ENCODE results near the gene GCLM. TPM values are rescaled to one million over a fixed set of nuclear protein-coding genes. Genes with fewer than 3 reads are reported as not detected.

The GCLM gene
- polyA plus RNA-seq, 1 donor (not counting 4 experiments of a cell fraction or from before 2014, with no cell fraction given) = 41.8 TPM

DNA sequence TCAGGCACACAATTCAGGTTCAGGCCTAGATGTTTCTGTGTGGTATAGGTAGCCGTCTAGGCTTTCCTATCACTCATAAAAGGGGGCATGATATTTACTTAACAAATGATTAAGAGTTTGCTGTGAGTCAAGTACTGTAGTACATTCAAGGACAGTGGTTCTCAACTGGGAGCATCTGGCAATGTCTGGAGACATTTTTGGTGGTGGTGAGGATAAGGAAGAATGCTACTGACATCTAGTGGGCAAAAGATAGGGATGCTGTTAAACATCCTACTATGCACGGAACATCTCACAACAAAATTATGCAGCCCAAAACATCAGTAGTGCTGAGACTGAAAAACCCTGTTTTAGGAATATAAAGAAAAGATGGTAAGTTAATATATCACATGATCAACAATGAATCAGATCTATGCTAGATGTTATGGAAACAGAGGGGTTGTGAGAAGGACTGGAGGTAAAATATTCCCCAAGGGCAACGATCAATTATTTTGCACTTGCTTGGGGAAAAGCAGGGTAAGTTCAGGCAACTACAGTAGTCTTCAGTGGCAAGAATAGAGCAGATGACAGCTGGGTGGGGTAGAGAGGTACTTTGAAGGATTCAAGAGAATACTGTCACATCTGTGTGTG, 35.1 kb downstream of the GCLM start:
- no peak overlapping the region for H3K4me3 ChIP-seq (ENCODE audit: control insufficient read depth in 2 of 3, extremely low read depth in 1 of 3, insufficient read depth in 2 of 3, low read depth in 1 of 3, low read length in 3 of 3)
- H3K9ac ChIP-seq (ENCODE audit: control insufficient read depth, extremely low read depth, insufficient read depth, low read length) = no peak overlapping the region
- no peaks in the 10 kb centered on the region for H3K9me1 ChIP-seq (ENCODE audit: control insufficient read depth, extremely low read depth, insufficient read depth, low read length)
- dilution Hi-C loops (cut with MboI; ENCODE audit: extremely low pct_ligation_motif_present, low sequenced_read_pairs) = no loop called here
- FAIRE-seq (peak; percentile 70), DNase-seq (ENCODE audit: low read depth, low spot score) (peak; percentile 15)
- no peak overlapping the region for H2AFZ ChIP-seq (ENCODE audit: control insufficient read depth, low read length)
- H3K27me3 ChIP-seq (ENCODE audit: control insufficient read depth, extremely low read depth, insufficient read depth, low read length) = no peaks in the 10 kb centered on the region
- peaks cover 2% of the 10 kb centered on the region for H4K20me1 ChIP-seq (ENCODE audit: control insufficient read depth, extremely low read depth, insufficient read depth, low read length)
- TF ChIP-seq, protein P1, sequence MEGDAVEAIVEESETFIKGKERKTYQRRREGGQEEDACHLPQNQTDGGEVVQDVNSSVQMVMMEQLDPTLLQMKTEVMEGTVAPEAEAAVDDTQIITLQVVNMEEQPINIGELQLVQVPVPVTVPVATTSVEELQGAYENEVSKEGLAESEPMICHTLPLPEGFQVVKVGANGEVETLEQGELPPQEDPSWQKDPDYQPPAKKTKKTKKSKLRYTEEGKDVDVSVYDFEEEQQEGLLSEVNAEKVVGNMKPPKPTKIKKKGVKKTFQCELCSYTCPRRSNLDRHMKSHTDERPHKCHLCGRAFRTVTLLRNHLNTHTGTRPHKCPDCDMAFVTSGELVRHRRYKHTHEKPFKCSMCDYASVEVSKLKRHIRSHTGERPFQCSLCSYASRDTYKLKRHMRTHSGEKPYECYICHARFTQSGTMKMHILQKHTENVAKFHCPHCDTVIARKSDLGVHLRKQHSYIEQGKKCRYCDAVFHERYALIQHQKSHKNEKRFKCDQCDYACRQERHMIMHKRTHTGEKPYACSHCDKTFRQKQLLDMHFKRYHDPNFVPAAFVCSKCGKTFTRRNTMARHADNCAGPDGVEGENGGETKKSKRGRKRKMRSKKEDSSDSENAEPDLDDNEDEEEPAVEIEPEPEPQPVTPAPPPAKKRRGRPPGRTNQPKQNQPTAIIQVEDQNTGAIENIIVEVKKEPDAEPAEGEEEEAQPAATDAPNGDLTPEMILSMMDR (optimal IDR thresholded peaks at IDR 0.05 in 1 of 3, IDR thresholded peaks at IDR 0.05 in 1 of 3, conservative IDR thresholded peaks at IDR 0.05 in 1 of 3; ENCODE audit: extremely low read depth in 1 of 3, insufficient read depth in 2 of 3, low read length in 3 of 3) = peak; percentile 51 to 66 (median 64)
- TF ChIP-seq EZH2 (IDR thresholded peaks at IDR 0.05; ENCODE audit: low read length) = no peak
- H3K9me3 ChIP-seq (ENCODE audit: control insufficient read depth, low read depth, low read length) = no peaks in the 10 kb centered on the region
- H3K36me3 ChIP-seq (ENCODE audit: control insufficient read depth in 2 of 2, extremely low read depth in 1 of 2, insufficient read depth in 2 of 2, low read length in 2 of 2) = peaks cover 13 to 40% of the 10 kb centered on the region in 2 experiments
- peaks cover 48% of the 10 kb centered on the region for H3K79me2 ChIP-seq (ENCODE audit: control insufficient read depth, insufficient read depth, low read length)
- peaks cover 29% of the 10 kb centered on the region for H3K4me1 ChIP-seq (ENCODE audit: control insufficient read depth, extremely low read depth, insufficient read depth, low read length)
- H3K27ac ChIP-seq (ENCODE audit: control insufficient read depth, insufficient read depth, low read length) = no peak overlapping the region
- no peak overlapping the region for H3K4me2 ChIP-seq (ENCODE audit: control insufficient read depth, extremely low read depth, insufficient read depth, low read depth, low read length)

DNA sequence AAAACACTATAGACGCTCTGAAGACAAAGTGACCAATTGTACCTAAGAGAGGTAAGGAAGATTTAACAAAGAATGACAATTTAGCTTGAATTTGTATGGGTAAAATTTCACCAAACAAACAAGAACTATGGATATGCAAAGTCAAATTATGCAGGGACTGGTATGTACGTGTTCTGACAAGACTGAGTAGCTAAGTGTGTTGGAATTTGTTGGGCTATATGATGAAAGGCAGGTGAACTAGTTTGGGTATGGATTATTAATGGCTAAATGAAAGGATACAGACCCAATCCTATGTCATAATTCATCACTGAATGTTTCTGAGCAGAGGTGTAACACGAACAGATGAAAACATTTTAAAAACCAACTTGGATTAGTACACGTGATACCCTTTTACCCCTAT, 37.9 kb downstream of the GCLM start:
- Histone ChIP-seq H3K4me3 (ENCODE audit: control insufficient read depth in 2 of 3, extremely low read depth in 1 of 3, insufficient read depth in 2 of 3, low read depth in 1 of 3, low read length in 3 of 3) (no peak overlapping the region), H3K79me2 (ENCODE audit: control insufficient read depth, insufficient read depth, low read length) (peaks cover 22% of the 10 kb centered on the region), H3K9ac (ENCODE audit: control insufficient read depth, extremely low read depth, insufficient read depth, low read length) (no peak overlapping the region), H3K9me1 (ENCODE audit: control insufficient read depth, extremely low read depth, insufficient read depth, low read length) (no peaks in the 10 kb centered on the region), H3K9me3 (ENCODE audit: control insufficient read depth, low read depth, low read length) (no peaks in the 10 kb centered on the region), H3K36me3 (ENCODE audit: control insufficient read depth in 2 of 2, extremely low read depth in 1 of 2, insufficient read depth in 2 of 2, low read length in 2 of 2) (peaks cover 13 to 31% of the 10 kb centered on the region in 2 experiments), H4K20me1 (ENCODE audit: control insufficient read depth, extremely low read depth, insufficient read depth, low read length) (no peaks in the 10 kb centered on the region), H3K27me3 (ENCODE audit: control insufficient read depth, extremely low read depth, insufficient read depth, low read length) (no peaks in the 10 kb centered on the region), H3K4me1 (ENCODE audit: control insufficient read depth, extremely low read depth, insufficient read depth, low read length) (peaks cover 13% of the 10 kb centered on the region), H3K4me2 (ENCODE audit: control insufficient read depth, extremely low read depth, insufficient read depth, low read depth, low read length) (no peak overlapping the region), H3K27ac (ENCODE audit: control insufficient read depth, insufficient read depth, low read length) (no peak overlapping the region), H2AFZ (ENCODE audit: control insufficient read depth, low read length) (no peak overlapping the region)
- TF ChIP-seq, protein P1 (optimal IDR thresholded peaks at IDR 0.05 in 1 of 3, IDR thresholded peaks at IDR 0.05 in 1 of 3, conservative IDR thresholded peaks at IDR 0.05 in 1 of 3; ENCODE audit: extremely low read depth in 1 of 3, insufficient read depth in 2 of 3, low read length in 3 of 3) = no peak
- no peak for TF ChIP-seq EZH2 (IDR thresholded peaks at IDR 0.05; ENCODE audit: low read length)
- peak; percentile 65 for FAIRE-seq
- dilution Hi-C loops (cut with MboI; ENCODE audit: extremely low pct_ligation_motif_present, low sequenced_read_pairs) = no loop called here
- no peak for DNase-seq (ENCODE audit: low read depth, low spot score)
